ENCODE measurements around the gene STPG1. TPM values are rescaled to one million over a fixed set of nuclear protein-coding genes. Genes with fewer than 3 reads are reported as not detected.

Gene STPG1
- total RNA-seq, 1 donor from 2014 or later: 13.1 TPM

GRCh38 chr1:24321126-24321525 is 92.5 kb downstream of the STPG1 start:
- intact Hi-C loops (cut with DNase I): no loop called here
- ATAC-seq (no peak), DNase-seq (no peak)
- Histone ChIP-seq H3K27me3 (ENCODE audit: low read depth) (peaks cover 32% of the 10 kb centered on the region), H3K4me1 (peaks cover 29% of the 10 kb centered on the region), H3K27ac (no peak overlapping the region), H3K9me3 (no peaks in the 10 kb centered on the region), H3K4me3 (peak overlapping the region; percentile 58), H3K36me3 (no peaks in the 10 kb centered on the region)
- no peak for TF ChIP-seq CTCF (IDR thresholded peaks at IDR 0.05)

GRCh38 chr1:24319962-24320361 is 93.6 kb downstream of the STPG1 start:
- Histone ChIP-seq H3K27ac (no peak overlapping the region), H3K27me3 (ENCODE audit: low read depth) (peaks cover 32% of the 10 kb centered on the region), H3K9me3 (no peaks in the 10 kb centered on the region), H3K4me3 (no peak overlapping the region), H3K4me1 (peaks cover 29% of the 10 kb centered on the region), H3K36me3 (no peaks in the 10 kb centered on the region)
- DNase-seq (no peak), ATAC-seq (no peak)
- intact Hi-C loops (cut with DNase I): no loop called here
- TF ChIP-seq CTCF (IDR thresholded peaks at IDR 0.05): no peak

- peak; percentile 67 for DNase-seq
- H3K4me3 ChIP-seq: no peak within 1 kb of the TSS
- peaks cover 29% of the 10 kb centered on the region for H3K4me1 ChIP-seq
- TF ChIP-seq CTCF (IDR thresholded peaks at IDR 0.05): no peak
- no peak within 1 kb of the TSS for H3K27ac ChIP-seq
- no peaks in the 10 kb centered on the region for H3K9me3 ChIP-seq
- H3K36me3 ChIP-seq: no peaks in the 10 kb centered on the region
- peak; percentile 52 to 63 for ATAC-seq
- intact Hi-C loops (cut with DNase I): no loop called here
- peaks cover 32% of the 10 kb centered on the region for H3K27me3 ChIP-seq (ENCODE audit: low read depth)
Observed at GRCh38 chr1:24319312-24319863, 94.2 kb downstream of the STPG1 start, which contains the start of gene GRHL3. Gene GRHL3, plus strand, starts transcription at chr1:24319357. Its CDS starts 195 bp downstream, at chr1:24319552.

- Histone ChIP-seq H3K36me3 (no peaks in the 10 kb centered on the region), H3K27me3 (ENCODE audit: low read depth) (peaks cover 32% of the 10 kb centered on the region), H3K4me1 (peaks cover 29% of the 10 kb centered on the region), H3K4me3 (no peak overlapping the region), H3K27ac (no peak overlapping the region), H3K9me3 (no peaks in the 10 kb centered on the region)
- intact Hi-C loops (cut with DNase I): no loop called here
- DNase-seq (no peak), ATAC-seq (no peak)
- TF ChIP-seq CTCF (IDR thresholded peaks at IDR 0.05): no peak
Observed at GRCh38 chr1:24318615-24319311, 94.8 kb downstream of the STPG1 start.

GRCh38 chr1:24317956-24318614 is 95.5 kb downstream of the STPG1 start:
- peaks cover 32% of the 10 kb centered on the region for H3K27me3 ChIP-seq (ENCODE audit: low read depth)

More at GRCh38 chr1:24317956-24318614, 95.5 kb downstream of the STPG1 start:
- intact Hi-C loops (cut with DNase I): no loop called here
- ATAC-seq: no peak
- no peak for TF ChIP-seq CTCF (IDR thresholded peaks at IDR 0.05)
- Histone ChIP-seq H3K36me3 (no peaks in the 10 kb centered on the region), H3K4me1 (peaks cover 29% of the 10 kb centered on the region), H3K9me3 (no peaks in the 10 kb centered on the region), H3K27ac (no peak overlapping the region), H3K4me3 (no peak overlapping the region)
- DNase-seq: no peak
